HG03025 (cell line): ENCODE data around the gene PROK2.
A peak's percentile ranks its signal among the peaks of the same experiment; 100 is the strongest.

ENCODE experiments used
- ATAC-seq: cut with Tn5 transposase; IDR thresholded peaks from one replicate; pipeline ENCODE4 v1.9.1; 2021; ENCODE audit warnings: mild to moderate bottlenecking, moderate library complexity; ENCODE audit not compliant: unreplicated experiment, low FRiP score

PROK2 gene

GRCh38 chr3:71751602-71752001, 33.3 kb downstream of the PROK2 start:
- no peak for ATAC-seq

GRCh38 chr3:71744738-71745137, 40.2 kb downstream of the PROK2 start:
- ATAC-seq, result no peak

GRCh38 chr3:71742621-71743020, 42.3 kb downstream of the PROK2 start:
- no peak for ATAC-seq

- ATAC-seq, result no peak
These were observed 50.1 kb downstream of the PROK2 start for GRCh38 chr3:71734881-71735280.

- ATAC-seq, result no peak
These were observed 51.6 kb downstream of the PROK2 start for GRCh38 chr3:71733319-71733718.

GRCh38 chr3:71732637-71733036, 52.3 kb downstream of the PROK2 start:
- ATAC-seq, result no peak

- no peak for ATAC-seq
These were observed 56.2 kb downstream of the PROK2 start for GRCh38 chr3:71728632-71729342.

GRCh38 chr3:71726146-71726545, 58.8 kb downstream of the PROK2 start:
- ATAC-seq, result no peak

- peak; percentile 41 for ATAC-seq
These were observed 59.5 kb downstream of the PROK2 start, which contains the start of gene EIF4E3 for GRCh38 chr3:71725271-71725991. Gene EIF4E3, minus strand, starts transcription at chr3:71725402. Its CDS starts 35 bp downstream, at chr3:71725367.

GRCh38 chr3:71724584-71725270, 60.2 kb downstream of the PROK2 start:
- peak; percentile 43 for ATAC-seq

GRCh38 chr3:71724171-71724453, 60.8 kb downstream of the PROK2 start:
- no peak for ATAC-seq

- ATAC-seq, result no peak
These were observed 61.3 kb downstream of the PROK2 start for GRCh38 chr3:71723452-71724170.

- ATAC-seq, result no peak
These were observed 62.3 kb downstream of the PROK2 start for GRCh38 chr3:71722693-71723092.
